H1 (cell line): Measurements from ENCODE around the gene NETO2. TPM values are rescaled to one million over a fixed set of nuclear protein-coding genes. Genes with fewer than 3 reads are reported as not detected.

ENCODE experiments used
- CTCF ChIA-PET: fragments of 300-600 bp; sonication (Branson Sonifier 250); formaldehyde crosslinking; loops from one replicate; lab custom pipeline; 2021; ENCODE audit not compliant: partially characterized antibody; lab: Charles Lee
- POLR2A ChIA-PET: fragments of 300-600 bp; sonication (Branson Sonifier 250); formaldehyde crosslinking; loops from one replicate; lab custom pipeline; 2021; ENCODE audit warnings: inconsistent platforms; ENCODE audit not compliant: partially characterized antibody; lab: Charles Lee
- DNase-seq, 2 experiments: peaks; one replicate each; pipeline versions ENCODE4 v3.0.0 to v3.0.0-alpha.2; 2010 to 2022; ENCODE audit warnings: low spot score in 2 of 2, low read depth in 1 of 2, mixed read lengths in 1 of 2
- FAIRE-seq: peaks from 2 replicates; lab custom pipeline; 2011; peaks lifted over from hg19 to GRCh38; lab: Jason Lieb, UNC
- H2AFZ ChIP-seq: 2 replicates; pipeline ENCODE4 v1.8.1; 2012; ENCODE audit warnings: low read length, inconsistent platforms
- H2AK5ac ChIP-seq: 2 replicates; pipeline ENCODE4 v1.6.1; 2013; ENCODE audit warnings: low read depth, low read length
- H2BK120ac ChIP-seq: replicated peaks from 2 replicates; pipeline ENCODE3; 2013; ENCODE audit warnings: low read depth, low read length, inconsistent platforms
- H2BK12ac ChIP-seq: 2 replicates; pipeline ENCODE4 v1.6.1; 2013; ENCODE audit warnings: low read depth, low read length
- H2BK15ac ChIP-seq: 2 replicates; pipeline ENCODE4 v1.6.1; 2013; ENCODE audit warnings: low read length
- H2BK20ac ChIP-seq: 2 replicates; pipeline ENCODE4 v1.6.1; 2013; ENCODE audit warnings: low read length
- H2BK5ac ChIP-seq: 2 replicates; pipeline ENCODE4 v1.6.1; 2013; ENCODE audit warnings: low read depth, low read length
- H3K14ac ChIP-seq: 2 replicates; pipeline ENCODE4 v1.6.1; 2013; ENCODE audit warnings: inconsistent platforms; ENCODE audit not compliant: insufficient read length
- H3K18ac ChIP-seq: 2 replicates; pipeline ENCODE4 v1.6.1; 2013; ENCODE audit warnings: low read length; ENCODE audit errors: extremely low read depth
- H3K23ac ChIP-seq: 2 replicates; pipeline ENCODE4 v1.6.1; 2013; ENCODE audit warnings: inconsistent platforms; ENCODE audit not compliant: insufficient read length
- H3K23me2 ChIP-seq: 2 replicates; pipeline ENCODE4 v1.6.1; 2013; ENCODE audit warnings: low read depth, low read length
- H3K27ac ChIP-seq: 2 replicates; pipeline ENCODE4 v1.6.1; 2011; ENCODE audit warnings: low read depth, low read length, inconsistent platforms
- H3K27me3 ChIP-seq, 4 experiments: replicated peaks in 1 of 4; 1 replicate in 1 of 4; 2 replicates in 3 of 4; pipeline versions ENCODE4 v1.6.1 to v1.8.1; 2011 to 2013; ENCODE audit warnings: low read length in 3 of 4, mild to moderate bottlenecking in 3 of 4, inconsistent platforms in 2 of 4, mixed read lengths in 2 of 4, moderate library complexity in 1 of 4; ENCODE audit not compliant: control insufficient read depth in 3 of 4, insufficient read depth in 3 of 4; ENCODE audit errors: extremely low read depth in 1 of 4
- H3K36me3 ChIP-seq, 4 experiments: 2 replicates each; pipeline versions ENCODE4 v1.6.1 to v1.8.1; 2011 to 2013; ENCODE audit warnings: mild to moderate bottlenecking in 4 of 4, low read length in 3 of 4, moderate library complexity in 2 of 4, control low read depth in 1 of 4, inconsistent platforms in 1 of 4; ENCODE audit not compliant: insufficient read depth in 4 of 4, control insufficient read depth in 2 of 4
- H3K4ac ChIP-seq: replicated peaks from 2 replicates; pipeline ENCODE3; 2013; ENCODE audit warnings: low read length, low read depth, mixed read lengths, inconsistent platforms; ENCODE audit not compliant: insufficient read length
- H3K4me1 ChIP-seq, 4 experiments: replicated peaks in 1 of 4; 1 replicate in 1 of 4; 2 replicates in 3 of 4; pipeline versions ENCODE4 v1.6.1 to v1.8.1; 2011 to 2013; ENCODE audit warnings: low read length in 3 of 4, inconsistent platforms in 2 of 4, mixed read lengths in 1 of 4; ENCODE audit not compliant: insufficient read depth in 4 of 4, control insufficient read depth in 3 of 4
- H3K4me2 ChIP-seq, 2 experiments: 2 replicates each; pipeline versions ENCODE4 v1.6.1 to v1.8.1; 2011 to 2013; ENCODE audit warnings: low read depth in 2 of 2, low read length in 2 of 2, control low read depth in 1 of 2, inconsistent platforms in 1 of 2, mild to moderate bottlenecking in 1 of 2; ENCODE audit not compliant: insufficient read depth in 1 of 2
- H3K4me3 ChIP-seq, 4 experiments: fragments of 200-600, 300-600 bp in 1 of 4; sonication (generic), shearing (Covaris generic), sonication (Bioruptor Twin) in 1 of 4; 2 replicates each; pipeline versions ENCODE4 v1.5.1 to v1.8.1; 2011 to 2016; ENCODE audit warnings: low read length in 4 of 4, low read depth in 3 of 4, control low read depth in 2 of 4, inconsistent platforms in 2 of 4, mild to moderate bottlenecking in 2 of 4, mixed read lengths in 1 of 4, moderate library complexity in 1 of 4; ENCODE audit not compliant: insufficient read depth in 2 of 4; ENCODE audit errors: extremely low read depth in 1 of 4
- H3K56ac ChIP-seq: replicated peaks from 2 replicates; pipeline ENCODE3; 2013; ENCODE audit warnings: low read depth, mild to moderate bottlenecking, mixed read lengths, low read length, inconsistent platforms; ENCODE audit not compliant: insufficient read length
- H3K79me1 ChIP-seq: 2 replicates; pipeline ENCODE4 v1.6.1; 2013; ENCODE audit warnings: low read depth, low read length, control low read depth
- H3K79me2 ChIP-seq, 2 experiments: 2 replicates each; pipeline versions ENCODE4 v1.6.1 to v1.8.1; 2012 to 2013; ENCODE audit warnings: low read length in 2 of 2, mild to moderate bottlenecking in 2 of 2, inconsistent platforms in 1 of 2; ENCODE audit not compliant: insufficient read depth in 2 of 2, control insufficient read depth in 1 of 2
- H3K9ac ChIP-seq, 4 experiments: replicated peaks in 1 of 4; 1 replicate in 1 of 4; 2 replicates in 3 of 4; pipeline versions ENCODE4 v1.6.1 to v1.8.1; 2011 to 2013; ENCODE audit warnings: low read depth in 3 of 4, low read length in 3 of 4, control low read depth in 2 of 4, mild to moderate bottlenecking in 2 of 4, moderate library complexity in 2 of 4, inconsistent platforms in 1 of 4; ENCODE audit errors: extremely low read depth in 1 of 4
- H3K9me3 ChIP-seq, 2 experiments: 2 replicates each; pipeline versions ENCODE4 v1.6.1 to v1.8.1; 2012 to 2013; ENCODE audit warnings: mild to moderate bottlenecking in 2 of 2, moderate library complexity in 2 of 2, control low read depth in 1 of 2, inconsistent platforms in 1 of 2, low read depth in 1 of 2, low read length in 1 of 2, mixed read lengths in 1 of 2; ENCODE audit not compliant: insufficient read depth in 2 of 2
- H4K20me1 ChIP-seq, 2 experiments: replicated peaks in 1 of 2; 2 replicates each; pipeline versions ENCODE3 to v1.8.1; 2011 to 2013; ENCODE audit warnings: inconsistent platforms in 2 of 2, low read length in 2 of 2, mild to moderate bottlenecking in 1 of 2; ENCODE audit not compliant: insufficient read depth in 2 of 2, control insufficient read depth in 1 of 2
- H4K5ac ChIP-seq: 2 replicates; pipeline ENCODE4 v1.6.1; 2013; ENCODE audit warnings: low read length, low read depth, mixed read lengths, inconsistent platforms; ENCODE audit not compliant: insufficient read length
- H4K8ac ChIP-seq: 2 replicates; pipeline ENCODE4 v1.8.0; 2013; ENCODE audit warnings: mild to moderate bottlenecking, moderate library complexity, low read length, inconsistent platforms; ENCODE audit not compliant: insufficient read depth; ENCODE audit errors: extremely low read depth
- H4K91ac ChIP-seq: replicated peaks from 2 replicates; pipeline ENCODE3; 2013; ENCODE audit warnings: low read length, mixed read lengths, inconsistent platforms; ENCODE audit not compliant: insufficient read length
- ASH2L ChIP-seq: fragments of 200-600, 300-600 bp; sonication (generic); IDR thresholded peaks from one replicate; pipeline ENCODE4 v1.7.1; 2017; ENCODE audit warnings: low read length
- ATF3 ChIP-seq: IDR thresholded peaks from 2 replicates; pipeline ENCODE4 v1.6.1; 2011; ENCODE audit warnings: low read depth, mild to moderate bottlenecking, low read length; ENCODE audit not compliant: insufficient read depth
- BACH1 ChIP-seq: IDR thresholded peaks from 2 replicates; pipeline ENCODE4 v1.6.1; 2012; ENCODE audit warnings: low read length, improper control_type of control experiment
- CEBPB ChIP-seq: IDR thresholded peaks from 2 replicates; pipeline ENCODE4 v1.6.1; 2012; ENCODE audit warnings: low read depth, low read length
- EP300 ChIP-seq, 2 experiments: IDR thresholded peaks; 1 replicate in 1 of 2; 2 replicates in 1 of 2; pipeline ENCODE4 v1.6.1; 2011 to 2012; ENCODE audit warnings: low read depth in 2 of 2, low read length in 2 of 2, mild to moderate bottlenecking in 2 of 2, borderline replicate concordance in 1 of 2, inconsistent platforms in 1 of 2, moderate library complexity in 1 of 2
- KDM4A ChIP-seq: IDR thresholded peaks from one replicate; pipeline ENCODE4 v1.7.1; 2012; ENCODE audit warnings: low read depth, mild to moderate bottlenecking, moderate library complexity, low read length, inconsistent platforms; ENCODE audit not compliant: severe bottlenecking
- POLR2A ChIP-seq, 2 experiments: IDR thresholded peaks; 1 replicate in 1 of 2; 2 replicates in 1 of 2; pipeline ENCODE4 v1.6.1; 2011; ENCODE audit warnings: low read depth in 2 of 2, low read length in 2 of 2, mild to moderate bottlenecking in 2 of 2; ENCODE audit errors: control extremely low read depth in 1 of 2
- SUZ12 ChIP-seq: fragments of 200-600 bp; sonication (generic); IDR thresholded peaks from 2 replicates; pipeline ENCODE4 v1.6.1; 2012; ENCODE audit warnings: mild to moderate bottlenecking, inconsistent platforms, low read length, moderate library complexity, mixed read lengths
- TAF1 ChIP-seq: IDR thresholded peaks from 2 replicates; pipeline ENCODE4 v1.6.1; 2011; ENCODE audit warnings: mild to moderate bottlenecking, low read depth, low read length
- TAF7 ChIP-seq: optimal IDR thresholded peaks from 2 replicates; pipeline ENCODE3; 2011; ENCODE audit warnings: low read depth, mild to moderate bottlenecking, inconsistent platforms, low read length, moderate library complexity, borderline replicate concordance
- WGBS, 2 experiments: shearing (Covaris generic) in 1 of 2; methylation state at CpG; one replicate each; pipeline versions ENCODE4 v1.1.6 to v1.1.7; 2013 to 2015; ENCODE audit warnings: low lambda C conversion rate in 2 of 2, mixed read lengths in 2 of 2, inconsistent platforms in 1 of 2, low coverage in 1 of 2, missing lambda C conversion rate in 1 of 2; ENCODE audit not compliant: insufficient replicate concordance in 2 of 2, insufficient coverage in 1 of 2, insufficient read length in 1 of 2; ENCODE audit errors: extremely low coverage in 1 of 2, missing lambda C conversion rate in 1 of 2; 5-methylcytosine and 5-hydroxymethylcytosine counted together
- polyA plus RNA-seq, 7 experiments: library from polyadenylated mRNA; depleted of rRNA in 3 of 7; stranded (reverse) in 5 of 7; unstranded in 2 of 7; fragments of >200 nt in 5 of 7; fragments of 200-250 nt in 2 of 7; gene quantifications; 1 replicate in 5 of 7; 2 replicates in 1 of 7; 4 replicates in 1 of 7; pipeline versions ENCODE4 v1.2.1 to v1.2.3, GENCODE V29; 2011 to 2013; ENCODE audit warnings: missing spikeins in 2 of 7, mixed read lengths in 2 of 7
- total RNA-seq: library from RNA; stranded (reverse); fragmentation: NEBNext Ultra II Directional; extraction: Animal tissue kit (Norgen Biotek cat#: 25700); gene quantifications from 2 replicates; pipeline ENCODE4 v1.2.1, GENCODE V29; 2021

The NETO2 gene
- total and polyA plus RNA-seq, 2 of the 8 experiments (the other 6 are each of a cell fraction or from before 2014, with no cell fraction given), result 9.4 to 12.5 TPM

- no peak overlapping the region for H2AK5ac ChIP-seq
- H4K8ac ChIP-seq, result no peak overlapping the region
- no peaks in the 10 kb centered on the region for H3K27me3 ChIP-seq
- 83% methylated on average over 7 of the region's 7 CpGs; no CpG with 5 or more reads in 1 of the 2 experiments for WGBS, 2 experiments
- no peak overlapping the region for H3K4ac ChIP-seq
- no peaks in the 10 kb centered on the region for H3K79me1 ChIP-seq
- no peak overlapping the region for H2BK15ac ChIP-seq
- POLR2A ChIA-PET, result no interaction called here
- H2AFZ ChIP-seq, result no peak overlapping the region
- H3K9me3 ChIP-seq, result peaks cover 3 to 8% of the 10 kb centered on the region in 2 experiments; a peak in 1 of 4 replicates
- no peaks in the 10 kb centered on the region for H3K4me1 ChIP-seq
- H4K20me1 ChIP-seq, result peaks cover 0 to 4% of the 10 kb centered on the region in 2 experiments
- no peak overlapping the region for H3K27ac ChIP-seq
- FAIRE-seq (no peak), DNase-seq (no peak)
- H2BK5ac ChIP-seq, result no peak overlapping the region
- H2BK120ac ChIP-seq, result no peak overlapping the region
- H3K18ac ChIP-seq, result no peak overlapping the region
- TF ChIP-seq ATF3 (no peak), BACH1 (no peak), EP300 (IDR thresholded peaks at IDR 0.05; ENCODE audit: borderline replicate concordance in 1 of 2, low read depth in 2 of 2, low read length in 2 of 2) (no peak), SUZ12 (no peak), TAF1 (no peak), KDM4A (no peak), POLR2A (IDR thresholded peaks at IDR 0.05; ENCODE audit: control extremely low read depth in 1 of 2, low read depth in 2 of 2, low read length in 2 of 2) (no peak), ASH2L (no peak), CEBPB (no peak), TAF7 (no peak)
- no peak overlapping the region for H3K9ac ChIP-seq
- H2BK12ac ChIP-seq, result no peak overlapping the region
- H3K56ac ChIP-seq, result no peak overlapping the region
- no peak overlapping the region for H3K4me2 ChIP-seq
- H4K91ac ChIP-seq, result no peak overlapping the region
- H3K23me2 ChIP-seq, result peaks cover 6% of the 10 kb centered on the region; the same call in 1 of the 2 replicates
- no peak overlapping the region for H2BK20ac ChIP-seq
- H3K79me2 ChIP-seq, result no peaks in the 10 kb centered on the region
- no peak overlapping the region for H3K23ac ChIP-seq
- CTCF ChIA-PET, result interaction anchor here (1.3 kb wide), 1 partner anchor 13 kb away, joined by 3 read pairs; no protein-coding TSS in a partner anchor
- H4K5ac ChIP-seq, result no peak overlapping the region
- no peak overlapping the region for H3K4me3 ChIP-seq
- no peaks in the 10 kb centered on the region for H3K36me3 ChIP-seq
- no peak overlapping the region for H3K14ac ChIP-seq
These were observed 89.4 kb downstream of the NETO2 start for GRCh38 chr16:47054306-47054705.
